ENCODE results near the gene SMAD2.
"Not testable (repeated sequence)": the region's sequence is repeated elsewhere in the genome, so short reads cannot be mapped to it uniquely, and the experiment has no call there.

SMAD2 gene

GRCh38 chr18:47930199-47930930 lies at the start of gene SMAD2:
SMAD2 (minus strand) TSS chr18:47930659; CDS start chr18:47896756, 33,903 bp downstream.
- peak; percentile 95 for DNase-seq

- DNase-seq, result no peak
Observed at GRCh38 chr18:47979611-47980200, 49.2 kb upstream of the SMAD2 start.

- no peak for DNase-seq
Observed at GRCh38 chr18:47978603-47979002, 48.1 kb upstream of the SMAD2 start.

GRCh38 chr18:47978141-47978540 lies 47.7 kb upstream of the SMAD2 start:
- DNase-seq, result no peak

- DNase-seq, result no peak
Observed at GRCh38 chr18:47975701-47976100, 45.2 kb upstream of the SMAD2 start.

- DNase-seq, result no peak
Observed at GRCh38 chr18:47975105-47975504, 44.6 kb upstream of the SMAD2 start.

GRCh38 chr18:47970664-47971531 lies 40.4 kb upstream of the SMAD2 start:
- peak; percentile 78 for DNase-seq

GRCh38 chr18:47969816-47970215 lies 39.4 kb upstream of the SMAD2 start:
- DNase-seq, result peak; percentile 34

GRCh38 chr18:47968721-47969120 lies 38.3 kb upstream of the SMAD2 start:
- no peak for DNase-seq

GRCh38 chr18:47968006-47968676 lies 37.7 kb upstream of the SMAD2 start:
- no peak for DNase-seq

GRCh38 chr18:47964053-47964452 lies 33.6 kb upstream of the SMAD2 start:
- no peak for DNase-seq

GRCh38 chr18:47961003-47961402 lies 30.5 kb upstream of the SMAD2 start:
- DNase-seq, result not testable (repeated sequence)

- DNase-seq, result peak; percentile 85
Observed at GRCh38 chr18:47953471-47953931, 23.0 kb upstream of the SMAD2 start.

- DNase-seq, result no peak
Observed at GRCh38 chr18:47950511-47950910, 20.1 kb upstream of the SMAD2 start.

GRCh38 chr18:47949202-47949601 lies 18.7 kb upstream of the SMAD2 start:
- no peak for DNase-seq

- no peak for DNase-seq
Observed at GRCh38 chr18:47946889-47947288, 16.4 kb upstream of the SMAD2 start.

GRCh38 chr18:47944972-47945852 lies 14.8 kb upstream of the SMAD2 start:
- peak; percentile 72 for DNase-seq

GRCh38 chr18:47936952-47937351 lies 6.5 kb upstream of the SMAD2 start:
- no peak for DNase-seq

- DNase-seq, result no peak
Observed at GRCh38 chr18:47935321-47936055, 5.0 kb upstream of the SMAD2 start.

GRCh38 chr18:47932603-47933002 lies 2.1 kb upstream of the SMAD2 start:
- peak; percentile 59 for DNase-seq

GRCh38 chr18:47932190-47932589 lies 1.7 kb upstream of the SMAD2 start:
- DNase-seq, result peak; percentile 33
